ENCODE measurements around the gene CNOT3. TPM values are rescaled to one million over a fixed set of nuclear protein-coding genes. Genes with fewer than 3 reads are reported as not detected.
A peak's percentile ranks its signal among the peaks of the same experiment; 100 is the strongest.

CNOT3 gene
- total RNA-seq, 2 experiments from 2014 or later: 26.7 to 28.7 TPM

DNA sequence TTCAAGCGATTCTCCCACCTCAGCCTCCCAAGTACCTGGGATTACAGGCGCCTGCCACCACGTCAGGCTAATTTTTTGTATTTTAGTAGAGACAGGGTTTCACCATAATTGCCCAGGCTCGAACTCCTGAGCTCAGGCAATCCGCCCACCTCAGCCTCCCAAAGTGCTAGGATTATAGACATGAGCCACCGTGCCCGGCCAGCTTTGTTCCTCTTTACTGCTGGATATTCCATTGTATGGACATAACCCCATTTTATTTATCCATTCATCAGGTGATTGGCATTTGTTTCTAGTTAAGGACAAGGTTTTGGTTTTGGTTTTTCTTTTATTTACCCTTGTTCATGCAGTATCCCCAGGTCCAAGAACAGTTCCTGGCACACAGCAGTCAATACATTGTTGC lies 59.0 kb downstream of the CNOT3 start:
- DNase-seq (no peak), ATAC-seq (ENCODE audit: poor library complexity) (no peak)
- POLR2A ChIA-PET: no interaction called here
- H3K27ac ChIP-seq (ENCODE audit: low read depth in 1 of 2, low read length in 2 of 2): no peak overlapping the region
- peaks cover 21% of the 10 kb centered on the region for H3K4me1 Mint-ChIP-seq (ENCODE audit: low read depth)
- no peak overlapping the region for H3K27ac Mint-ChIP-seq
- no peaks in the 10 kb centered on the region for H3K27me3 Mint-ChIP-seq
- CTCF ChIA-PET: no interaction called here
- intact Hi-C loops (cut with DNase I, micrococcal nuclease): loop anchor here in 1 of 2 experiments (10.0 kb wide), 2 partner anchors 332 to 1458 kb away; partner anchors contain the start of genes MYADM and U2AF2
- H3K27me3 ChIP-seq (ENCODE audit: control insufficient read depth in 1 of 2, insufficient read depth in 2 of 2, low read length in 2 of 2): no peaks in the 10 kb centered on the region
- H3K36me3 Mint-ChIP-seq (ENCODE audit: low read depth): peaks cover 31% of the 10 kb centered on the region
- H3K9me3 Mint-ChIP-seq: no peaks in the 10 kb centered on the region
- H3K4me3 Mint-ChIP-seq: peak overlapping the region; percentile 27
- H3K36me3 ChIP-seq (ENCODE audit: insufficient read depth, low read length): peaks cover 10% of the 10 kb centered on the region
- no peak overlapping the region for H3K4me3 ChIP-seq (ENCODE audit: low read length)
- TF ChIP-seq, protein P1, sequence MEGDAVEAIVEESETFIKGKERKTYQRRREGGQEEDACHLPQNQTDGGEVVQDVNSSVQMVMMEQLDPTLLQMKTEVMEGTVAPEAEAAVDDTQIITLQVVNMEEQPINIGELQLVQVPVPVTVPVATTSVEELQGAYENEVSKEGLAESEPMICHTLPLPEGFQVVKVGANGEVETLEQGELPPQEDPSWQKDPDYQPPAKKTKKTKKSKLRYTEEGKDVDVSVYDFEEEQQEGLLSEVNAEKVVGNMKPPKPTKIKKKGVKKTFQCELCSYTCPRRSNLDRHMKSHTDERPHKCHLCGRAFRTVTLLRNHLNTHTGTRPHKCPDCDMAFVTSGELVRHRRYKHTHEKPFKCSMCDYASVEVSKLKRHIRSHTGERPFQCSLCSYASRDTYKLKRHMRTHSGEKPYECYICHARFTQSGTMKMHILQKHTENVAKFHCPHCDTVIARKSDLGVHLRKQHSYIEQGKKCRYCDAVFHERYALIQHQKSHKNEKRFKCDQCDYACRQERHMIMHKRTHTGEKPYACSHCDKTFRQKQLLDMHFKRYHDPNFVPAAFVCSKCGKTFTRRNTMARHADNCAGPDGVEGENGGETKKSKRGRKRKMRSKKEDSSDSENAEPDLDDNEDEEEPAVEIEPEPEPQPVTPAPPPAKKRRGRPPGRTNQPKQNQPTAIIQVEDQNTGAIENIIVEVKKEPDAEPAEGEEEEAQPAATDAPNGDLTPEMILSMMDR (IDR thresholded peaks at IDR 0.05): no peak
- H3K9me3 ChIP-seq (ENCODE audit: control insufficient read depth in 1 of 2, insufficient read depth in 1 of 2, low read length in 2 of 2): no peaks in the 10 kb centered on the region
- peaks cover 29% of the 10 kb centered on the region for H3K4me1 ChIP-seq (ENCODE audit: insufficient read depth, low read length)

DNA sequence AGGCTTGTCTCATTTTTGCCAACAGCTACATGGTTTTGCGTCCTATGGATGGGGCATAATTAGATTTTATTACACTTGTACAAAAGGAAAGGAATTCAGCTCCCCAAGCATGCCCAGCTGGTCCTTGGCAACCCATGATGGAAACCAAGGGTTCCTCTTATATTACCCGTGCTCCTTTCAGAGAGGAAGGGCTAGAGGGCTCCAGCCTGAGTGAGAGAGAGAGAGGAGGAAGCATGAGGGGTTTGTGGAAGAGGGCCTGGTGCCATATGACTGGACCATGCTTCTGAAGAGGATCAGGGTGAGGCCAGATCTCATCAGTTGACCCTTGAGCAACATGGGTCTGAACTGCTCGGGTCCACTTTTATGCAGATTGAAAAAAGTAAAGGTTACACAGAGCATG lies 59.6 kb downstream of the CNOT3 start:
- TF ChIP-seq, protein P1 (IDR thresholded peaks at IDR 0.05): no peak
- no peak overlapping the region for H3K27ac ChIP-seq (ENCODE audit: low read depth in 1 of 2, low read length in 2 of 2)
- peak overlapping the region; percentile 34 for H3K4me3 Mint-ChIP-seq

GRCh38 chr19:54199401-54199800 lies 61.8 kb downstream of the CNOT3 start:
- no peaks in the 10 kb centered on the region for H3K27me3 ChIP-seq (ENCODE audit: control insufficient read depth in 1 of 2, insufficient read depth in 2 of 2, low read length in 2 of 2)
- intact Hi-C loops (cut with DNase I, micrococcal nuclease): loop anchor here in 1 of 2 experiments (10.0 kb wide), 2 partner anchors 335 to 1455 kb away; partner anchors contain the start of genes MYADM and U2AF2
- H3K4me3 ChIP-seq (ENCODE audit: low read length): no peak overlapping the region
- H3K4me1 ChIP-seq (ENCODE audit: insufficient read depth, low read length): peaks cover 46% of the 10 kb centered on the region
- no peak for DNase-seq
- ChIA-PET POLR2A (interaction anchor here (0.9 to 4.9 kb wide), 4 partner anchors 9 to 62 kb away, joined by 5 to 148 read pairs (median 14); partner anchors contain the start of genes CNOT3, LENG1, MBOAT7 and TSEN34), CTCF (interaction anchor here (0.7 to 3.8 kb wide), 3 partner anchors 9 to 31 kb away, joined by 3 to 19 read pairs (median 4); partner anchors contain the start of genes MBOAT7 and TSEN34)
- Mint-ChIP-seq H3K4me3 (peak overlapping the region; percentile 84), H3K4me1 (ENCODE audit: low read depth) (peaks cover 39% of the 10 kb centered on the region), H3K27ac (peak overlapping the region; percentile 78), H3K27me3 (no peaks in the 10 kb centered on the region), H3K36me3 (ENCODE audit: low read depth) (peaks cover 50% of the 10 kb centered on the region), H3K9me3 (no peaks in the 10 kb centered on the region)
- H3K27ac ChIP-seq (ENCODE audit: low read depth in 1 of 2, low read length in 2 of 2): no peak overlapping the region
- ATAC-seq (ENCODE audit: poor library complexity): no peak
- TF ChIP-seq, protein P1 (IDR thresholded peaks at IDR 0.05): no peak
- H3K9me3 ChIP-seq (ENCODE audit: control insufficient read depth in 1 of 2, insufficient read depth in 1 of 2, low read length in 2 of 2): no peaks in the 10 kb centered on the region
- H3K36me3 ChIP-seq (ENCODE audit: insufficient read depth, low read length): peaks cover 33% of the 10 kb centered on the region

More for the DNA sequence above, 59.6 kb downstream of the CNOT3 start:
- ATAC-seq (ENCODE audit: poor library complexity): no peak
- Mint-ChIP-seq H3K27me3 (no peaks in the 10 kb centered on the region), H3K27ac (no peak overlapping the region), H3K9me3 (no peaks in the 10 kb centered on the region), H3K36me3 (ENCODE audit: low read depth) (peaks cover 37% of the 10 kb centered on the region), H3K4me1 (ENCODE audit: low read depth) (peaks cover 22% of the 10 kb centered on the region)
- ChIA-PET CTCF (no interaction called here), POLR2A (no interaction called here)
- Histone ChIP-seq H3K4me3 (ENCODE audit: low read length) (no peak overlapping the region), H3K36me3 (ENCODE audit: insufficient read depth, low read length) (peaks cover 15% of the 10 kb centered on the region), H3K27me3 (ENCODE audit: control insufficient read depth in 1 of 2, insufficient read depth in 2 of 2, low read length in 2 of 2) (no peaks in the 10 kb centered on the region), H3K4me1 (ENCODE audit: insufficient read depth, low read length) (peaks cover 29% of the 10 kb centered on the region), H3K9me3 (ENCODE audit: control insufficient read depth in 1 of 2, insufficient read depth in 1 of 2, low read length in 2 of 2) (no peaks in the 10 kb centered on the region)
- DNase-seq: no peak
- intact Hi-C loops (cut with DNase I, micrococcal nuclease): loop anchor here in 1 of 2 experiments (10.0 kb wide), 2 partner anchors 332 to 1458 kb away; partner anchors contain the start of genes MYADM and U2AF2
